HFF-Myc (cell line): ENCODE data around the gene ATP5MC2.
"Not testable (repeated sequence)": the region's sequence is repeated elsewhere in the genome, so short reads cannot be mapped to it uniquely, and the experiment has no call there.

Experiments used
- DNase-seq: peaks from one replicate; pipeline ENCODE4 v3.0.0-alpha.2; 2011; ENCODE audit warnings: low read depth; ENCODE audit errors: extremely low read depth
- H3K4me3 ChIP-seq: replicated peaks from 2 replicates; pipeline ENCODE4 v1.5.1; 2011; ENCODE audit warnings: low read depth, mild to moderate bottlenecking, control low read depth, low read length
- CTCF ChIP-seq: IDR thresholded peaks from 2 replicates; pipeline ENCODE4 v1.5.1; 2012; ENCODE audit warnings: mild to moderate bottlenecking, low read depth, low read length, control low read depth; ENCODE audit errors: missing control alignments

ATP5MC2 gene

GRCh38 chr12:53657041-53657440 is 18.8 kb downstream of the ATP5MC2 start:
- H3K4me3 ChIP-seq, result no peak overlapping the region
- no peak for DNase-seq
- no peak for TF ChIP-seq CTCF

DNA sequence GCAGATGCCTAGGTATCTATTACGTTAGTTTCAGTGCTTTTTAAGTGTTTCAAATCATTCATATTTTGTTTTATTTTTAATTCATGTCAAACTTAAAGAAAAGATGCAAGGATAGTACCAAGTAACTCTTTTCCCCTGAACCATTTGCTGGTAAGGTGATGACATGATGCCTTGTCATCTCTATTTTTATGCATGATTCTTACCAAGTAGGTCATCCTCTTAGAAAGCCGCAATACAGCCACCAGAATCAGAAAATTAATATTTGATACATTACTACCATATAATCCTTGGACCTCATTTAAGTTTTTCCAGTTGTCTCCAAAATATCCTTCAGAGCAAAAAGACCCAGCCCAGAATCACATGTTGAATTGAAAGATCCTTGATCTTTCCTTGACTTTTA is 22.3 kb downstream of the ATP5MC2 start:
- no peak overlapping the region for H3K4me3 ChIP-seq
- TF ChIP-seq CTCF, result no peak
- no peak for DNase-seq

DNA sequence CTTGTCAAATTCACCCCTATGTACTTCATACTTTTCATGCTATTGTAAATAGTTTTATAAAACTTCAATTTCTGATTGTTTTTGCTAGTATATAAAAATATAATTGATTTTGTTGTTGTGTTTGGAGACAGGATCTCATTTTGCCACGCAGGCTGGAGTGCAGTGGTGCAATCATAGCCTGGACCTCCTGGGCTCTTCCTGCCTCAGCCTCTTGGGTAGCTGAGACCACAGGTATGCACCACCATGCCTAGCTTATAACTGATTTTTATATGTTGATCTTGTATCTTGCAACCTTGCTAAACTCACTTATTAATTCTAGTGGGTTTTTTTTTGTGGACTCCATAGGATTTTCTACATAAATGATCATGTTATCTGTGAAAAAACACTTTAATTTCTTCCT is 23.5 kb downstream of the ATP5MC2 start:
- TF ChIP-seq CTCF, result no peak
- H3K4me3 ChIP-seq, result no peak overlapping the region
- no peak for DNase-seq

DNA sequence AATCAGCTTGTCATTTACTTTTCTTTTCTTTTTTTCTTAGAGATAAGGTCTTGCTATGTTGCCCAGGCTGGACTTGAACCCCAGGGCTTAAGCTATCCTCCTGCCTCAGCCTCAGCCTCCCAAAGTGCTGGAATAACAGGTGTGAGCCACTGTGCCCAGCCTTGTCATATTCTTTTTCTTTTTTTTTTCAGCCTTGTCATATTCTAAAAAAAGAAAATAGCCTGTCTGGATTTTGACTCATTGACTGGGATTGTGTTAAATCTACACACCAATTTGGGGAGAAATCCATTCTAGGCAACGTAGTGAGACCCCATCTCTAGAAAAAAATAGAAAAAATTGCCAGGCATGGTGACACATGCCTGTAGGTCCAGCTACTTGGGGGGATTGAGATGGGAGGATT is 24.1 kb downstream of the ATP5MC2 start:
- no peak overlapping the region for H3K4me3 ChIP-seq
- no peak for DNase-seq
- TF ChIP-seq CTCF, result no peak

- H3K4me3 ChIP-seq, DNase-seq: not testable (repeated sequence)
Measured at GRCh38 chr12:53646300-53646699, 29.6 kb downstream of the ATP5MC2 start.

- no peak for TF ChIP-seq CTCF
- no peak for DNase-seq
- H3K4me3 ChIP-seq, result no peak overlapping the region
Measured at GRCh38 chr12:53645165-53645564, 30.7 kb downstream of the ATP5MC2 start.

DNA sequence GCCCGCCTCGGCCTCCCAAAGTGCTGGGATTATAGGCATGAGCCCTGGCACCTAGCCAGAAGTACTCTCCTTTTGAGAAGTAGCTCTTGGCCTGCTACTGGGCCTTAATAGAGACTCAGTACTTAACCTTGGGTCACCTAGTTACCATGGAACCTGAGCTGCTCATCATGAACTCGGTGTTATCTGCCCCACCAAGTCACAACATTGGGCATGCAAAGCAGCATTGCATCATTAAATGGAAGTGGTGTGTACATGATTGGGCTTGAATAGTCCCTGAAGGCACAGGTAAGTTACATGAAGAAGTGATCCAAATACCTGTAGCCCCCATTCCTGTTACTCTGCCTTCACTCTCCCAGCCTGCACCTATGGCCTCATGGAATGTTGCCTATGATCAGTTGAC is 31.8 kb downstream of the ATP5MC2 start:
- no peak overlapping the region for H3K4me3 ChIP-seq
- no peak for TF ChIP-seq CTCF
- no peak for DNase-seq
